ENCODE results near the gene TRHDE.

GRCh38 chr12:72612171-72612570 is 340.0 kb downstream of the TRHDE start:
- TF ChIP-seq ZNF701 (tag by site-specific recombination; IDR thresholded peaks at IDR 0.05): no peak
- no peak for TF ChIP-seq ZNF280D (tag by site-specific recombination; IDR thresholded peaks at IDR 0.05)
- TF ChIP-seq ZNF404 (tag by site-specific recombination; IDR thresholded peaks at IDR 0.05): no peak
- no peak for TF ChIP-seq KLF16 (tag by site-specific recombination; IDR thresholded peaks at IDR 0.05)
- no peak for TF ChIP-seq CTCF (tag by site-specific recombination; IDR thresholded peaks at IDR 0.05)
- TF ChIP-seq ZNF654 (tag by site-specific recombination; IDR thresholded peaks at IDR 0.05; ENCODE audit: low read depth): no peak
- TF ChIP-seq ZNF704 (tag by site-specific recombination; IDR thresholded peaks at IDR 0.05): no peak
- no peak for TF ChIP-seq ZNF184 (tag by site-specific recombination; IDR thresholded peaks at IDR 0.05)
- TF ChIP-seq ZFP3 (tag by site-specific recombination; IDR thresholded peaks at IDR 0.05; ENCODE audit: low read depth): no peak
- TF ChIP-seq KLF1 (tag by site-specific recombination; IDR thresholded peaks at IDR 0.05): no peak
- no peak for TF ChIP-seq ZBTB11 (tag by site-specific recombination; conservative IDR thresholded peaks at IDR 0.05; ENCODE audit: low read depth)
- TF ChIP-seq ZNF658 (tag by site-specific recombination; IDR thresholded peaks at IDR 0.05): no peak
- TF ChIP-seq ZNF596 (tag by site-specific recombination; IDR thresholded peaks at IDR 0.05): no peak
